SK-N-MC (cell line): ENCODE measurements around the gene VAV2.
"Not testable (repeated sequence)": the region's sequence is repeated elsewhere in the genome, so short reads cannot be mapped to it uniquely, and the experiment has no call there.

ENCODE experiments used
- DNase-seq: peaks from one replicate; pipeline ENCODE4 v3.0.0-alpha.2; 2011; ENCODE audit warnings: low read depth, low spot score
- H3K27ac ChIP-seq: fragments of 200-600 bp; sonication (generic); 2 replicates; pipeline ENCODE4 v1.5.1; 2016; ENCODE audit warnings: mixed run types
- H3K36me3 ChIP-seq: fragments of 200-600 bp; sonication (generic); 2 replicates; pipeline ENCODE4 v1.6.1; 2017; ENCODE audit warnings: antibody characterized with exemption, low read length, mixed read lengths; ENCODE audit not compliant: insufficient read depth
- H3K4me3 ChIP-seq: fragments of 200-600 bp; sonication (generic); 2 replicates; pipeline ENCODE4 v1.5.1; 2016
- H3K9ac ChIP-seq: fragments of 200-600 bp; sonication (generic); 2 replicates; pipeline ENCODE4 v1.8.0; 2017; ENCODE audit warnings: mixed run types, mixed read lengths; ENCODE audit not compliant: insufficient read length
- H3K9me3 ChIP-seq: fragments of 200-600 bp; sonication (generic); 2 replicates; pipeline ENCODE4 v1.6.1; 2017; ENCODE audit warnings: low read depth, mild to moderate bottlenecking, antibody characterized with exemption, low read length, moderate library complexity, mixed read lengths
- EZH2 ChIP-seq: fragments of 200-600 bp; sonication (generic); IDR thresholded peaks from one replicate; pipeline ENCODE4 v1.6.1; 2017; ENCODE audit warnings: antibody characterized with exemption
- FOXP2 ChIP-seq: optimal IDR thresholded peaks from 2 replicates; pipeline ENCODE3; 2011; ENCODE audit warnings: mild to moderate bottlenecking, moderate library complexity; ENCODE audit not compliant: insufficient read depth; ENCODE audit errors: extremely low read length, control extremely low read depth
- POLR2AphosphoS5 ChIP-seq: IDR thresholded peaks from 2 replicates; pipeline ENCODE4 v1.6.1; 2012; ENCODE audit warnings: mild to moderate bottlenecking, low read depth, low read length, borderline replicate concordance

The VAV2 gene

DNA sequence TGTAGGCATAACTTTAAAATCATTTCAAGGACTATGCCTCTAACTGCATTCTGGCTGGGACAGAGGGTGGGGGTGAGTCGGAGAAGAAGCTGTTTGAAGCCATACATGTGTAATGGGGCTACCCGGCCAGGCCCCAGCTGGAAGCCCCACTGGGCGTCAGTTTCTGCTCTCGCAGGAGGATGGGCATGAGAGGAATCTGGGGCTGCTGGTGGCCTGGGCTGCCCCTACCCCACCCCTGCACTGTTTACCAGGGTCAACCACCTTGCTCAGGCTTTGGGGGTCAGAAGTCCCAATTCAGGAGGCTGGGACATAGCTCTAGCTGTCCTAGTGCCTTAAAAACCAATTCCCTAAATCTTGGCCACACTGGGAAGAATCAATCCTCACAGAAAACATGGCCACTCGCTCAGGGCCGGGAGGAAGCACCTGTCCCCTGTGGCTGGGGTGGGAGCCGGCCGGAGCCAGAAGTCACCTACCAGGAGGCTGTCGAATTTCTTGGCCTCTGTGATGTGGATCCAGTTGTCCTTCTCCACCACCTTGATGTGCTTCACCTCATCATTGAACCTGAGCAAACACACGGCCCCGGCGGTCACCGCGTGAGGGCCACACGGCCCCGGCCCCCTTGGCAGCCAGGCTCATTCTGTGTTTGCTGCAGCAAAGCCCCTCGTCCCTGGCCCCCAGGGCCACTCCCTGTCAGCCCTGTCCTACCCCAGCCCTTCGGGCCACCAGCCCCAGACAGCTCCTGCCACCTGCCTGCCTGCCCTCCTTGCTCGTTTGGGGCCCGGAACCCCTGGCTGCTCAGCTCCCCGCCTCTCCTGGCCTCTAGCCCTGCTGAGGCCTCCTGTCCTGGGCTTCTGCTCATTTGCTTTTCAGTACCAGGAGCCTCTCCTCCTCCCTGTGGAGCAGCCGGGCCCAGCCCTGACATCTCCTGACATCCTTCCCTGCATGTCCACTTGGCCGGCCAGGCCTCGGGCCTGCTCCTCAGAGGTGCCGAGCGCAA, 220.3 kb downstream of the VAV2 start:
- Histone ChIP-seq H3K4me3 (no peak overlapping the region), H3K36me3 (no peaks in the 10 kb centered on the region; the same call in 1 of the 2 replicates), H3K9ac (no peak overlapping the region), H3K27ac (no peak overlapping the region), H3K9me3 (no peaks in the 10 kb centered on the region; the same call in 1 of the 2 replicates)
- TF ChIP-seq FOXP2 (no peak), EZH2 (no peak), POLR2AphosphoS5 (no peak)
- no peak for DNase-seq

DNA sequence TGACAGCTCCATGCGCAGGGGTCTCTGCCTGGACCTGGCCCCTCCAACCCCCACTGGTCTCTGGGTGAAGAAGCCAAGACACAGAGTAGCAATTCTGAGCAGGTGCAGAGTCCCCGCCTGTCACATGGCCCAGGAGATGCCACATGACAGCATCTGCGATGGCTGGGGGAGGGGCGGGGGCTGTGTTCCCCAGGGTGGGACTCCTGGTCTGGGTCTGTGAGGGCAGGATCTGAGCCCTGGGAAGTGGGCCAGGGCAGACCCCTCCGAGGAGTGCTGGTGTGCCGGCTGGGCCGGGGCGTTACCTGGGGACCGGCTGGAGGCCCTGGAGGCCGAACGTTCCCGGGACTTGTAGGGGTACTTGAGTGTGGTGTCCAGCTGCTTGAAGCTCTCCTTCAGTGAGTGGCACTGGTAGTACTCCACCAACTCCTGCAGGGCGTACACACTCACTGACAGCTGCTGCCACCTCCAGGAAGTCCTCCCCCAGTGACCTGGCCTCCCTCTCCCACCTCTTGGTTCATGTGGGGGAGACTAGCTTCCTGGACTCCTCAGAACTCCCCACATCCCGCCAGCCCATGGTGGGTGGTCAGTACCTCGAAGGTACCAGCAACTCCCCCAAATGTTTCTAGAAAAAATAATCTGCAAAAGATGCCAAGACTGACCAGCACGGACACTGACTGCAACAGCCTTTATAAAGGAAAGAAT, 221.9 kb downstream of the VAV2 start:
- TF ChIP-seq FOXP2, result no peak
- no peak for TF ChIP-seq EZH2
- TF ChIP-seq POLR2AphosphoS5, result no peak
- Histone ChIP-seq H3K9ac (no peak overlapping the region), H3K4me3 (no peak overlapping the region), H3K9me3 (no peaks in the 10 kb centered on the region; the same call in 1 of the 2 replicates), H3K27ac (no peak overlapping the region), H3K36me3 (no peaks in the 10 kb centered on the region; the same call in 1 of the 2 replicates)
- DNase-seq, result no peak

DNA sequence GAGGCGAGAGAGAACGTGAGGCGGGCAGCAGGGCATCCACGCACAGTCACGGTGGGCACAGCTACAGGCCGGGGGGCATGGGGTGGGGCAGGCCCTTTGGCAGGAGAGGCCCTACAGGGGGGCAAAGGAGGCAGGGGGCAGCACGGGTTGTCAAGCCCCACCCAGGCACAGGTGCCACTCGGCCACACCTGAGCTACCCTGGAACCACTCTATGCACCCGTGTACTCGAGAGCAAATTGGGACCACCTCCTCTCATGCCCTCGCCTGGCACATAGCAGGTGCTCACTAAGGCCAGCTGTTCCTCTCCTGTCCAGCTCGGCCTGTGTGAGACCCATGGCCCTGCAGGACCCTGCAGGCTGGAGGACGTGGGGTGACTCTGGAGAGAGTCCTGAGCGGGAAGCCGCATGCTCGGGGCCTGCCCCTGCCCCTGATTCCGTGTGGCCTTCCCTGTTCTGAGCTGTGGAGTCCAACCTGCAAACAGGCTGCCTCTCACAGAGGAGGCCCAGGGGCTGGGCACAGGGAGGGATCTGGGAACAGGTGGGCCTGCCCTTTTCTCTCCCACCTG, 222.5 kb downstream of the VAV2 start:
- Histone ChIP-seq H3K27ac (no peak overlapping the region), H3K4me3 (no peak overlapping the region), H3K9ac (no peak overlapping the region), H3K9me3 (no peaks in the 10 kb centered on the region; the same call in 1 of the 2 replicates), H3K36me3 (no peaks in the 10 kb centered on the region; the same call in 1 of the 2 replicates)
- no peak for TF ChIP-seq FOXP2
- no peak for TF ChIP-seq POLR2AphosphoS5
- no peak for TF ChIP-seq EZH2
- DNase-seq, result no peak

DNA sequence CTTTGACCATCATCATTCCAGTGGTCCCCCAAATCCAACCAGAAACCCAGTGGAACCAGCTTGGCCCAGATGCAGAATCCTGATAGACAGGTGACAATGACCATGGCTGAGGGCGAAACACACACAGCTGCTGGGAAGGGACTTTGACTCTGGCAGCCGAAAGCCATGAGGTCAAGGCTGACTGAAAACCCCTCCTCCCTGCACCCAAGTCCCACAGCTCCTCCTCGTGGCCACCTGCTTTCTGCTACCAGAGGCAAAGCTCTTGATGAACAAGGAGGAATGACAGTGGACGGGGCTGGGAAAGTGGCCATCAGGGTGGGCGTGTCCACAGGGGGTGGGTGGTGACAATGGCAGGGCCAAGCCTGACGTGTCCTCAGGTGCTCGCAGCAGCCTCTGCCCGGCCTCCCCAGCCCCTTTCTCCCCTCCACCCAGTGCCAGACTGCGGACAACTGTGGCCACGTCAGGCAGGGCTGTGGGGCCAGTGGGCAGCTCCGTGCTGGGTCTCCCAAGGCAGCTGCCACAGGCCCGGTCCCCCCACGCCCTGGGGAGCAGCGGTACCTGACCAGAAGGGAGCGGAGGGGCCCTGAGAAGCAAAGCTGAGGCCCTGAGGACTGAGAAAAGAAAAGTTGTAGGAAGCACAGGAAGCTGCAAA, 223.1 kb downstream of the VAV2 start:
- H3K27ac ChIP-seq, result no peak overlapping the region
- H3K9me3 ChIP-seq, result no peaks in the 10 kb centered on the region; the same call in 1 of the 2 replicates
- H3K9ac ChIP-seq, result no peak overlapping the region
- no peaks in the 10 kb centered on the region; the same call in 1 of the 2 replicates for H3K36me3 ChIP-seq
- TF ChIP-seq EZH2, result no peak
- TF ChIP-seq FOXP2, result no peak
- TF ChIP-seq POLR2AphosphoS5, result no peak
- no peak overlapping the region for H3K4me3 ChIP-seq
- no peak for DNase-seq

DNA sequence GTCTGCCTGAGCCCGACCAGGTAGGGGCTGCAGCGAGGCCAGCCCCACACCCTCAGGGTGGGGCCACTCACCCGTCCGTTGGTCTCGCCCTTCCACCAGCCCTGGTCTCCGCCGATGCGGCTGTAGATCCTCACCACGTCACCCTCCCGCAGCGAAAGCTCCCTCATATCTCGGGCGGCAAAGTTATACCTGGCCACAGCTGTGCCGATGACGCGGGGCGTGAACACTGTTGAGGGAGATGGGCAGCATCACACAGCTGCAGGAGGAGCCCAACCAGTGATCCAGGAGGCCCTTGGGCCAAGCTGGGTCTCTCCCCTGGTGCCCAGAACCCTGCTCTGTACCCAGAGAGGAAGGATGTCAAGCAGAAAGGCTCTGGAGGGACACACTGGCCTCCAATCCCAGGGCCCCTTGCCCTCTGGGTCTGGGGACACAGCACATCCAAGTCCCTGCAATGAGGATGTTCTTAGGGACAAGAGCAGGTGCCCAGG, 223.7 kb downstream of the VAV2 start:
- TF ChIP-seq EZH2 (no peak), POLR2AphosphoS5 (no peak), FOXP2 (no peak)
- Histone ChIP-seq H3K36me3 (no peaks in the 10 kb centered on the region; the same call in 1 of the 2 replicates), H3K9ac (no peak overlapping the region), H3K27ac (no peak overlapping the region), H3K9me3 (no peaks in the 10 kb centered on the region; the same call in 1 of the 2 replicates), H3K4me3 (no peak overlapping the region)
- DNase-seq, result no peak

DNA sequence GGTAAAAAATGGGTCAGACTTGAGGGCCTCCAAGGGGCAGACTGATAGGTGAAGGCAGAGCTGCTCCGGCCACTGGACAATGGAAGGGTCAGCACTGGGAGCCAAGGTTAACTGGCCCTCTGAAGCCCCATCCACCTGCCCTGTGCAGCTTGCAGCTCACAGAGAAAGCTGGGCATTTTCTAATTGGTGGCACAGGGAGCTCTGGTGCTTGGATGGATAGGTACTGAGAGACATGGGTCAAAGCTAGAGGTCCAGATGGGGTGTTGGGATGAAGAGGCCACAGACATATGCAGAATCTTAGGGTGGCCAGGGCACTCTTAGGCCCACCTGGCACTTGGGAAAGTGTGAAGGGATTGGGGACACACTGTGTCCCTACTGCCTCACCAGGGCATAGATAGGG, 224.5 kb downstream of the VAV2 start:
- Histone ChIP-seq H3K36me3 (no peaks in the 10 kb centered on the region; the same call in 1 of the 2 replicates), H3K9ac (no peak overlapping the region), H3K4me3 (no peak overlapping the region), H3K9me3 (no peaks in the 10 kb centered on the region; the same call in 1 of the 2 replicates), H3K27ac (no peak overlapping the region)
- no peak for DNase-seq
- TF ChIP-seq FOXP2 (no peak), POLR2AphosphoS5 (no peak), EZH2 (no peak)

DNA sequence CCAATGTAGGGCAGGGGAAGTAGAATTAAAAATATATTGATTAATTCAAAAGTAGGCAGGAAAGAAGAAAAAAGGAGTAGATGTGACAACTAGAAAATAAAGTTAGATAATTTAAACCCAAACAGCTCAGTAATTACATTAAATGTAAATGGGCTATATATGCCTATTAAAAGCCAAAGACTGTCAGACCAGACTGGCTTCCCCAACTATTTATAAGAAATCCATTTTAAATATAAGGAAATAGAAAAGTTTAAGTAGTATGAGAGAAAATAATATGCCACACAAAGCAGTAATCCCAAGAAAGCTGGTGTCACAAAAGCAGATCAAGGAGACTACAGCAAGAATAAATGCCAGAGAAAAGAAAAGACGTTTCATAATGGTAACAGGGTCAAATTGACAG, 225.1 kb downstream of the VAV2 start:
- H3K27ac ChIP-seq, result no peak overlapping the region
- TF ChIP-seq POLR2AphosphoS5, result no peak
- no peak for TF ChIP-seq FOXP2
- TF ChIP-seq EZH2, result no peak
- H3K9ac ChIP-seq, result no peak overlapping the region
- no peaks in the 10 kb centered on the region; the same call in 1 of the 2 replicates for H3K36me3 ChIP-seq
- H3K9me3 ChIP-seq, result no peaks in the 10 kb centered on the region; the same call in 1 of the 2 replicates
- H3K4me3 ChIP-seq, result no peak overlapping the region
- no peak for DNase-seq

DNA sequence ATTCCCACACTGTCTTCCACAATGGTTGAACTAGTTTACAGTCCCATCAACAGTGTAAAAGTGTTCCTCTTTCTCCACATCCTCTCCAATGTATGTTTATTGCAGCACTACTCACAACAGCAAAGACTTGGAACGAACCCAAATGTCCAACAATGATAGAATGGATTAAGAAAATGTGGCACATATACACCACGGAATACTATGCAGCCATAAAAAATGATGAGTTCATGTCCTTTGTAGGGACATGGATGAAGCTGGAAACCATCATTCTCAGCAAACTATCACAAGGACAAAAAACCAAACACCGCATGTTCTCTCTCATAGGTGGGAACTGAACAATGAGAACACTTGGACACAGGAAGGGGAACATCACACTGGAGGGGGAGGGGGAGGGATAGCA, 225.9 kb downstream of the VAV2 start:
- not testable (repeated sequence) for DNase-seq, H3K27ac ChIP-seq, H3K9ac ChIP-seq, H3K36me3 ChIP-seq, H3K9me3 ChIP-seq, H3K4me3 ChIP-seq
